CD4-positive, alpha-beta T cell treated with Interleukin-1 beta for 1 hour (primary cell): ENCODE data around the gene DDX54.
A peak's percentile ranks its signal among the peaks of the same experiment; 100 is the strongest.
"Not testable (repeated sequence)": the region's sequence is repeated elsewhere in the genome, so short reads cannot be mapped to it uniquely, and the experiment has no call there.

Experiments
- DNase-seq, 2 donors: peaks; one replicate each; pipeline ENCODE4 v3.0.0-alpha.2; 2020 to 2022

The DDX54 gene

DNA sequence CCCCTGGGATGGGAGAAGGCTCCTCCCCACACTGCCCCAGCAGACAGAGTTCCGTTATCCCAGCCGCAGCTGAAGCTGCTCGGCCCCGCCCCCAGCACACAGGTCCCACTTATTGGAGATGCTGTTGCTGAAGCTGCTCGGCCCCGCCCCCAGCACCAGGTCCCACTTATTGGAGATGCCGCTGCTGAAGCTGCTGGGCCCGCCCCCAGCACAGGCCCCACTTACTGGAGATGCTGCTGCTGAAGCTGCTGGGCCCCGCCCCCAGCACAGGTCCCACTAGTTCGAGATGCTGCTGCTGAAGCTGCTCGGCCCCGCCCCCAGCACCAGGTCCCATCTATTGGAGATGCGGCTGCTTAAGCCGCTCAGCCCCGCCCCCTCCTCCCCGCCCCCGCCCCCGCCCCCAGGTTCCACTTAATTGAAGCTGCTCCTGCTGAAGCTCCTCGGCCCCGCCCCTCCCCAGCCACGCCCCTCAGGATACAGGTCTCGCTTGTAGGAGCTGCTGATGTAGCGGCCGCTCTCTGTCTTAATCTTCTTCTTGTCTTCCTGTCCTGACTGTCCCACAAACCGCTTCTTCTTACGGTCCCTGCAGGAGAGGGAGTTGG is 23.8 kb downstream of the DDX54 start:
- no peak for DNase-seq

DNA sequence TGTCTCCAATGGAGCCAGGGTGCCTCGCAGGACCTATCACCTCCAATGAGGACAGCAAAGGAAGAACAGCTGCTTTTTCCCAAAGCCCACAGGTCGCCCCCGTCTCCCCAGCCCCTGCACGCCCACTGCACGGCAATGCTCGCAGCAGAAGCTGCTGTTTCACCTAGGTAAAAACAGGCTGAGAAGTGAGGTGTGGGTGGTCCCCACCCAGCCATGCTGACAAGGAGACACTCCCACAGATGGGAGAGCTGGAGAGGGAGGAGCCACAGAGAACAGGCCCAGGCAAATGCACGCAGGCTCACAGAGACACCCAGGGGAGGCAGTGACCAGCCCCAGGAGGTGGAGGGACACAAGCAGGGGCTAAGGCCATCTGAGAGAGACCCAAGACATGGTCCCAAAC is 25.3 kb downstream of the DDX54 start:
- DNase-seq = no peak

DNA sequence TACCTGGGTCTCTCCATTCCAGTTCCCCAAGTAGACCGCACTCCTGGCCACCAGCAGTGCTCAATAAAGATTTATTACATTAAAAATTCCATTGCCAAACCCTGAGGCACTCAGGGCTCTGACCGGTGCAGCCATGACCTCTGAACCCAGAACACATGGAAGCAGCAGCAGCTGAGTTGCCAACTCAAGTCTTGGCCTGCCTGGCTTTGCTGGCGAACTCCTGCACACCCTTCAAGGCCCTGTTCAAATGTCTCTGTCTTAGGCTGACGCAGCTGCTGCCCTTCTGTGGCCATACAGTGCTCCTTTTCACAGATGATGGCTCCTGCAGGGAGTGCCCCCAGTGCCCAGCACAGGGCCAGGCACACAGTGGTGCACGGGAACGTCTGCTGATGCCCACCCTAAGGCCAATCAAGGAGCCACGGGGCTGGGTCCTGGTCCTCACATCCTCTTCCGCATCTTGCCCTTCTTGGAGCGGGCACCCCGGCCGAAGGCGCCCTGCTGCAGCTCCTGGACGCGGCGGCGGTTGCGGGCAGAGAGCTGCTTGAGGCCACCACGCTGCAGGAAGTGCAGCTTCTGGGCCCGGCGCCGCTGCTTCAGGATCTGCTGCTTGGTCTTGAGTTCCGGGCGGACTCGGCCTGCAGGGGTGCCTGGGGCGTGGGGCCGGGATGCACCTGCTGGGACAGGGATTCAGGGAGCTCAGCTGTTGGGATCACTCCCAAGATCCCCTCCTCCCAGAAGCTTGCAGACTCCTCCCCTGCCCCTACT is 26.7 kb downstream of the DDX54 start:
- no peak for DNase-seq

DNA sequence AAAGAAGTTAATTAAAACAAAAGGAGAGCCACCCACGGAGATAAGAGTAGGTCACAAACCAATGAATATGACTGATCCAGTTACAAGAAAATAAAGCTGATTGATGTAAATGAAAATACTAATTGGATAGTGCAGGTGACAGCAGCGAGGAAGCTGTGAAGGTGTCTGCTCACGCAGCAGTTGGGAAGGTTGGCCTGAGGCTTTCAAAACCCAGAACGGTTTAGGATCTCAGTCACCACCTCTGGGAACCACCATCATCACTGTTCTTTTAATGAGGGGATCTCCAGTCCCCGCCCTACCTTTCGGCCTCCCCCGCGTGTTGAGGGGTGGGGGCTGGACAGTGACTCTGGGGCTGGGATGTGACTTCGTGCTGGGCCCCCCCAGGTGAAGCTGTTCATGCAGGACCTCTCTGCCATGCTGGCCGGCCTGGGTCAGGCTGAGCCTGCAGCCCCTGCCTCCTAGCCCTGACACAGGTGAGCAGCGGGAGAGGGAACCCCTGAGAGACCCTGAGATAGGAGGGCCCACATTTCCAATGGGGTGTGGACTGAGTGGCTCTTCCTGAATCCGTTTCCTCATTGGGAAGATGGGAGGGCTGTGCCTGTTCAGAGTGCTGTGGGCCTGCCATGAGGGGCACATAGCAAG is 27.9 kb downstream of the DDX54 start:
- DNase-seq = no peak

DNA sequence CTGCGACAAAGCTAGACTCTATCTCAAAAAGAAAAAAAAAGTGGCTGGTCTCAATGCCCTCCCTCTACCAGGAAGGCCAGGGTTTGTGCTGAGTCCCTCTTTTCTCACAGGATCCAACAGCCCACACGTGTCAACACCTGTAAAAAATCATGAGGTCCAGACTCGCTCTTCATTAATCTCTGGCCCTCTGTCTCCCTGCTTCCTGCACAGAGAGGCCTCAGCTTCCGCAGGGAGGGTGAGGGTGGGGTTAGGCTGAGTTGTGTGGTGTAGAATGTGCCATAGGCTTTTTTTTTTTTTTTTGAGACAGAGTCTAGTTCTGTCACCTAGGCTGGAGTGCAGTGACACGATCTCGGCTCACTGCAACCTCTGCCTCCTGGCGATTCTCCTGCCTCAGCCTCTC is 29.6 kb downstream of the DDX54 start:
- DNase-seq = no peak

DNA sequence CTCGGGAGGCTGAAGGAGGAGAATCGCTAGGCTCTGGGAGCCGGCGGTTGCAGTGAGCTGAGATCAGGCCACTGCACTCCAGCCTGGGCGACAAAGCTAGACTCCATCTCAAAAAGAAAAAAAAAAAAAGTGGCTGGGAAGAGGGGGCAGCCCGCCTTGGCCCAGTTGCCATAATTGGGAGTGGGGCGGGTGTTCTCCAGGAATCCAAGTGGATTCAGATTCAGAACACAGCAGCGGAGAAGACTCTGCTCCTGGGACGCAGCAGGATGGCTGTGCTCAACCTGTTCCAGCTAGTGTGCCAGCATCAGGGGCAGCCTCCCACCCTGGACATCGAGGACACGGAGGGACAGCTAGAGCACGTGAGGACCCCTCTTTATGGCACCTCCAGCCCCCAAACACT is 30.2 kb downstream of the DDX54 start:
- DNase-seq = no peak

DNA sequence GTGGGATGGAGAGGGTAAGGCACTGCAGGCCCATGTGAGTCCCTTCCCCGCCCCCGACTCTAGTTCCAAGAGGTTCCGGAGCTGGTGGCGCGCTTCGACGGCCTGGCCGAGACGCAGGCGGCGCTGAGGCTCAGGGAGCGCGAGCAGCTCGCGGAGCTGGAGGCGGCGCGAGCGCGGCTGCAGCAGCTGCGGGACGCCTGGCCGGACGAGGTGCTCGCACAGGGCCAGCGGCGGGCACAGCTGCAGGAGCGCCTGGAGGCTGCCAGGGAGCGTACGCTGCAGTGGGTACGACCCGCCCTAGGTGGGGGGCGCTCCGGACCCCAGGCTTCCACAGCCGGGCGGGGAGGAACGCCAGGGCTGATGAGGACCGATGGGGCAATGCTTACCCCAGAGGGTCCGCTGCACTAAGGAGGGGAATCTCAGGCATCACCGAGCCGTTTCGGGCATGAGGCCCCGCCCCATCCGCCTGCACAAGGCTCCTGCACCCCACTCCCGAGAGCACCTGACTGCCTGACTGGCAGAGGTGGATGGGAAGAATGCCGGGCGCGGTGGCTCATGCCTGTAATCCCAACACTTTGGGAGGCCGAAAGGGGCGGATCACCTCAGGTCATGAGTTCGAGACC is 30.8 kb downstream of the DDX54 start:
- no peak for DNase-seq

DNA sequence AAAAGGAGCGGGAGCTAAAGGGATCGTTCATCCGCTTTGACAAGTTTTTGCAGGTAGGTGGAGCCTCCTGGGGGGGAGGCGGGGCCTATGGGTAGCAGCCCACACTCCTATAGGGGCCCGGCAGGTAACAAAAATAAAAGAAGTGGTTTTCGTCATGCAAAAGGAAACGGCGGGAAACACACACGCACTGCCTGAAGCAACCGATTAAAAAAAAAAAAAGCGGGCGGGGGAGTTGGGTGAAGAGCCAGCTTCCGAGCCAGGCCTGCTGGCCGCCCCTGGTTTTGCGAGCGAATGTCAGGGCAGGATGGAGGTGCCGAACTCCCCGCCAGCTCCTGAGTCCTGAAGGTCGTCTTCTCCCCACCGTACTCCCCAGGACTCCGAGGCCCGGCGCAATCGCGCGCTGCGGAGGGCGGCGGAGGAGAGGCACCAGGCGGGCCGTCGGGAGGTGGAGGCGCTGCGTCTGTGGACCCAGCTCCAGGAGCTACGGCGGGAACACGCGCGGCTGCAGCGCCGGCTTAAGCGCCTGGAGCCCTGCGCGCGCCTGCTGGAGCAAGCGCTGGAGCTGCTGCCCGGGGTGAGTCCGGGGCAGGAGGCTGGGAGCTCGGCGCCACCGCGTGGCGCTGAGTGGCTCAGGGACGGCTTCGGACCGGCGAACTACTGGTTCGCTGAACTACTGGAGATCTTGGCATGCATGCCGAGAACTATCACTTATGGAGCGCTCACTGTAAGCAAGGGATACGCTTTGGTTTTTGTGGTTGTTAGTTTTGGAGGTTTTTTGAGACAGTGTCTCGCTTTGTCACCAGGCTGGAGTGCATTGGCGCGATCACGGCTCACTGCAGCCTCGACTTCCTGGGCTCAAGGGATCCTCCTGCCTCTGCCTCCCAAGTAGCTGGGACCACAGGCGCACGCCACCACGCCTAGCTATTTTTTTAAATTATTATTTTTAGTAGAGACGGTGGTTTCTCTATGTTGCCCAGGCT is 32.2 kb downstream of the DDX54 start:
- peak; percentile 67 to 71 for DNase-seq

DNA sequence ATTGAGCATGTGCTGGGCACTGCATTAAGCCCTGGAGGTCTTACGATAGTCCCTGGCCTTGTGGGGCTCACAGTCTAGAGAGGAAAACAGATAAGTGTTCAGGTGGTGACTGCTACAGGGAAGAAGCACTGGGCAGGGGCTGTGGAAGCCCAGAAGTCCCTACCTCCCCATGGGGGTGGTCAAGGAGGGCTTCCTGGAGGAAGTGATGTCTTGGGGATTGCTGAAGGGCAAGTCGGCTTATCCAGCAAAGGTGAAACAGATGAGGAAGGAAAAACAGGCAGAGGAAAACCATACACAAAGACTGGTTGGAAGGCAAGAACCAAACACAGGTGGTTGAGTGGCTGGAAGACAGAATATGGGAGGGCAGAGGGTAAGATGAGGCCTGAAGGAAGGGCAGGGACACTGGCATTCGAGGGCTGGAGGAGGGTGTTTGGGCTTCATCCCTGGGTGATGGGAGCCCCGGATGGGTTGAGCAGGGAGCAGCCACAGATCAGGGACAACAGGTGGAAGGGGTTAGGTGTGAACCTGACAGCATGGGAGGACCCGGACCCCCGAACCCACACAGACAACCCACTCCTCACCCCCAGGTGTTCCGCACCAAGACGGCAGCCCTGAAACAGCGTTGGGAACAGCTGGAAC is 33.0 kb downstream of the DDX54 start:
- no peak for DNase-seq

DNA sequence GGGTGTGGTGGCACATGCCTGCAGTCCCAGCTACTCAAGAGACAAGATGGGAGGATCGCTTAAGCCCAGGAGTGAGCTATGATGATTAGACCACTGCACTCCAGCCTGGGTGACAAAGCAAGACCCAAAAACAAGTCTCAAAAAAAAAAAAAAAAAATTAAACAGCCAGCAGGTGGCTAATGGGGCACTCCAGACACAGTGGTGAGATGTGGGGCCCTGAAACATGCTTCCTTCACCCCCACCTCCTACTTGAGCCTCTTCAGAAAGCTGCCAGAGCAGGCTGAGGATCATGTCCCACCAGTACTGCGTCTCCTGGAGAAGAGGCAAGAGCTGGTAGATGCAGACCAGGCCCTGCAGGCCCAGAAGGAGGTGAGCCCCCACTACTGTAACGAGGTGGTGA is 33.6 kb downstream of the DDX54 start:
- DNase-seq = no peak

DNA sequence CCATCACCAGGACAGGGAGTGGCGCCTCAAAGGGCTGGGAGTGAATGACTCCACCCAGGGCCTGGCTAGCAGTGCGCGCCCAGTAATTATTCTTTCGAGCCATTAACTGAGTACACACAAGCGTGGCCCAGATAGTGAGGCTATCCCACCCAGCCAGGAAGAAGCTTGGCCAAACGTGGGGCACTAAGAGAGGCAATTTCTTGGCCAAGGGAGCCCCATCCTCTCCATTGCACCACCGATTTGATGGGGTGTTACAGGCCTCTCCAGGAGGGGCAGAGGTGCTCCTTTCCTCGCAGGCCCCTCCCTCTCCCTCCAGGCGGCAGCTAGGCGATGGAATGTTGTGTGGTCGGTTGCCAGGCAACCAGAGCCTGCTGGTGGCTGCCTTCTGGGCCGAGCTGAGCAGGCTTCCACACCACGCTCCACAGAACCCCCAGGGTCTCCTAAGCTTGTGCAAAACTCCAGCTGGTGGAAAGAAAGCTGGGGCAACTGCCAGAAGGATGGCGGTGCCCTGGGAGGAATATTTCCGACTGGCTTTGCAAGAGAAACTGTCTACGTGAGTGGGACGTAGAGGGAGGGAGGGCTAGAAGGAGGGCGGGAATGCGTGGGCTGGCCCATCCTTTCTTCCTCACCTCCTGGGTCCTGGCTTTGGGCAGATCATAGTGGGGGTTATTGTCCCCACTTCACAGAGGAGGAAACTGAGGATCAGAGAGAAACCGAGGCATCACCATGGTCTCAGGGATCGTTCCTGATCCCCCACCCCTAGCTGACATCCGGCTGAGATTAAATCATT is 35.7 kb downstream of the DDX54 start, which contains the start of gene CFAP73:
Gene CFAP73, plus strand, starts transcription at position 364 of the 790 bp plus-strand sequence. Its CDS starts 134 bp downstream, at position 498.
- DNase-seq = peak in 1 of 2 donors; percentile 17

DNA sequence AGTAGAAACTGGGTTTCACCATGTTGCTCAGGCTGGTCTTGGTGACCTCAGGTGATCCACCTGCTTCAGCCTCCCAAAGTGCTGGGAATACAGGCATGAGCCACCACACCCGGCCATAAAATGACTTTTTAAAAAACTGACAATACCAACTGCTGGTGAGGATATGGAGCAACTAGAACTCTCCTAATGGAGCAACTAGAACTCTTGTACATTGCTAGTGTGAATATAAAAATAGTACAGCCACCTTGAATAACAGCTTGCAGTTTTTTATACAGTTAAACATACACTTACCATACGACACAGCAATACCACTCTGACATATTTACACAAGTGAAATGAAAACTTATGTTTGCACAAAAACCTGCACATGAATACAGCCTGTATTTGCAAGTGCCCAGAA is 38.3 kb downstream of the DDX54 start:
- no peak for DNase-seq

DNA sequence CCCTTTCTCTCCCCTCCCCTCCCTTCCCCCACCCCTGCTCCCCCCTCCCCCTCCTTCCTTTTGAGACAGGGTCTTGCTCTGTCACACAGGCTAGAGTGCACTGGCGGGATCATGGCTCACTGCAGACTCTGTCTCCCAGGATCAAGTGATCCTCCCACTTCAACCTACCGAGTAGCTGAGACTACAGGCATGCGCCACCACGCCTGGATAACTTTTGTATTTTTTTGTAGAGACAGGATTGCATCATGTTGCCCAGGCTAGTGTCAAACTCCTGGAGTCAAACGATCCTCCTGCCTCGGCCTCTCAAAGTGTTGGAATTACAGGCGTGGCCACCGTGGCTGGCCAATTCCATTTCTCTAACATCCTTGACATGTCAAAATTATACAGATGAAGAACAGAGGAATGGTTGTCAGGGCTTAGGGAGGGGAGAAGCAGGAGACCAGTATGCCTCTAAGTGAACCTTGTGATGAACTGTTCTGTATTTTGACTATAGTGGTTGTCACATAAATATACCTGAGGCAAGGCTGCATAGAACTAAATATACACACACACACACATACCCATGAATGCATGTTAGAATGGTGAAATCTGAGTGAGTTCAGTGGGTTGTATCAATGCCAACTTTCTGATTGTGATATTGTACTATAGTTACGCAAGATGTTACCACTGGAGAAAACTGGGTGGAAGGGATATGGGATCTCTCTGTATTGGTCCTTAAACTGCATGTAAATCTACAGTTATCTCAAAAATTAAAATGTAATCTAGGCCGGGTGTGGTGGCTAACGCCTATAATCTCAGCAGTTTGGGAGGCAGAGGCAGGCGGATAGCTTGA is 39.3 kb downstream of the DDX54 start:
- DNase-seq = no peak

DNA sequence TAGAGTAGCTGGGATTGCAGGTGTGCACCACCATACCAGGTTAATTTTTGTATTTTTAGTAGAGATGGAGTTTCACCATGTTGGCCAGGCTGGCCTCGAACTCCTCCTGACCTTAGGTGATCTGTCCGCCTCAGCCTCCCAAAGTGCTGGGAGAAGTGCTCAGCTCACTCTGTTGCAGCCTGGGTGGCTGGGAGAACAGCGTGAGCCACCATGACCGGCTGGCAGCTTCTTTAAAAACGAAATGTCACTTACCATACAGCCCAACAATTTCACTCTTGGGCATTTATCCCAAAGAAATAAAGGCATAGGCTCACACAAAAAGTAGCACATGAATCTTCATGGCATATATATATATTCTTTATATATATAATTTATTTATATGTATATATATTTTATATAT is 40.5 kb downstream of the DDX54 start:
- DNase-seq = no peak

DNA sequence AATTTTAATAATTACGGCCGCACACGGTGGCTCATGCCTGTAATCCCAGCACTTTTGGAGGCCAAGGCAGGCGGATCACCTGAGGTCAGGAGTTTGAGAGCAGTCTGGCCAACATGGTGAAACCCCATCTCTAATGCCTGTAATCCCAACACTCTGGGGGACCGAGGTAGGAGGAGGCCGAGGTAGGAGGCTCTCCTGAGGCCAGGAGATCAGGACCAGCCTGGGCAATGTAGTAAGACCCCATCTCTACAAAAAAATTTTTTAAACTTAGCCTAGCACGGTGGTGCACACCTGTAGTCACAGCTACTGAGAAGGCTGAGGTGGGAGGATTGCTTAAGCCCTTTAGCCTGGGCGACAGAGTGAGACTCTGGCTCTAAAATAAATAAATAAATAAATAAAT is 41.3 kb downstream of the DDX54 start:
- DNase-seq = no peak

DNA sequence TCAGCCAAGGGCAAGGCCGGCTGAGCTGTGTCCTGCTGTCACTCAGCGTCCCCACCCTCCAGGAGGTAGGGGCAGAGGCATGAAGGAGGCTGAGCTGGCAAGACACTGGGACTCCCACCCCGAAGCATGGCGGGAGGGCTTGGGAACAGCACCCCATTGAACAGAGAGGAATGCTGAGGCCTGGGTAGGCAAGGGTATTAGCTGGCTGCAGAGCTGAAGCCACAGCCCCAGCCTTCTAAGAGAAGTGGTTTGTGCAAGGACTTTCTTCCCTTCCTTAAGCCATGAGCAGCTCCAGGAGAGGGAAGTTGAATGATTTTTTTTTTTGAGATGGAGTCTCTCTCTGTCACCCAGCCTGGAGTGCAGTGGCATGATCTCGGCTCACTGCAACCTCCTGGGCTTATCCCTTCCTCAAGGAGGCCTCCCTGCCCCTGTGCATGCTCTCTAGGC is 42.4 kb downstream of the DDX54 start:
- DNase-seq = no peak

DNA sequence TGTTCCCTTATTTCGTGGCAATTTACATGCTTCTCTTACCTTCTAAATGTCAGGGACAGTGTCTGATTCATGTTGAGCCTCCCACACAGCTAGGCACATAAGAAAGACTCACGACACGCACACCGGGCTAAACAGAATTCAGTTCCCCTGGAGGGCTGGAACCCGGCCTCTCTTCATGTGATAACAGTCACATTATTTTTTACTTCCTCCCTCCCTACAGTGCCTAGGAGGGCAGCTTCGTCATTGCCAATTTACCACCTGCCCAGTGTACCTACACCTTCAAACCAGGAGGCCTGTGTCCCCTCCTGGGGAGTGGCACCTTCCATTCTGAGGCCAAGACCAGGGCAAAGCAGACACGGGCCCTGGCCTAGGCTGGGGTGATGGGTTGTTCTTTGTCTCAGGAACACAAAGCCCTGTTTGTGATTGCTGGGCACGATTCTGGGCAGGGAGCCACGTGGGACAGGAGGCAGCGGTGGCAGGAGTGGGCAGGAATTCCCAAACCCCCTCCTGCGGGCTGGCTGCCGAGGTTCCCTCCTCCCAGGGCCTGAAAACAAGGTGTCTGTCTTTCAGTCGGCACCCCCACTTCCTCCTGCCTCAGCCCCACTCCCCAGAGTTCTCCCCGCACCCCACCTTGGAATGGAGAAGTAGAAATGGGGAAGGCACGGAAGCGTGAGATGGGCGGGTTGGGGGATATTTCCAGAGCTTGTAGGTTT is 42.9 kb downstream of the DDX54 start:
- DNase-seq = peak; percentile 16 to 50

DNA sequence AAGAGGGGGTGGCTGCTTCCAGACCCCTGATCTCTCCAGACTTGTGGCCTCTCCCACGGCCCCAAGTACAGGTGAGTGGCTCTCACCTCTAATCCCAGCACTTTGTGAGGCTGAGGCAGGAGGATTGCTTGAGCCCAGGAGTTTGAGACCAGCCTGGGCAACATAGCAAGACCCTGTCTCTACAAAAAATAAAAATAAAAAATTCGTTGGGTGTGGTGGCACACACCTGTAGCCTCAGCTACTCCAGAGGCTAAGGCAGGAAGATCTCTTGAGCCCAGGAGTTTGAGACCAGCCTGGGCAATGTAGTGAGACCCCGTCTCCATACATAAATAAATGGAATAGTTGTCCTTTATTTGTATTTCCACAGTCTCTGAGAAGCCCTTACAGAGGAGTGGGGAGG is 43.6 kb downstream of the DDX54 start:
- not testable (repeated sequence) for DNase-seq

DNA sequence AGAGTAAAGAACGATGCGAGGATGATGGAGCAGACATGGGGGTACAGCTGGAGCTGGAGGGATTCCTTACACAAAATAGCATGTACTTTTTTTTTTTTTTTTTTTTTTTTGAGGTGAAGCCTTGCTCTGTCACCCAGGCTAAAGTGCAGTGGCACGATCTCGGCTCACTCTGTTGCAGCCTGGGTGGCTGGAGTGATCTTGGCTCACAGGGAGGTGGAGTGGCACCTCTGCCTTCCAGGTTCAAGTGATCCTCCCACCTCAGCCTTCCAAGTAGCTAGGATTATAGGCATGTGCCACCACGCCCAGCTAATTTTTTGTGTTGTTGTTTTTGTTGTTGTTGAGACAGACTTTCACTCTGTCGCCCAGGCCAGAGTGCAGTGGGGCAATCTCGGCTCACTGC is 44.6 kb downstream of the DDX54 start:
- no peak for DNase-seq
